Spleen (tissue), 7 donors: ENCODE results near the gene OSGIN1.

Source experiments
- CTCF ChIP-seq, 11 experiments: fragments of 200-600 bp in 7 of 11; fragments of 450-650 bp in 4 of 11; sonication (generic) in 4 of 11; IDR thresholded peaks in 8 of 11; conservative IDR thresholded peaks in 3 of 11; 1 replicate in 7 of 11; 2 replicates in 4 of 11; pipeline versions ENCODE4 v1.4.0 to v1.8.0; 2016 to 2021; ENCODE audit warnings: antibody characterized with exemption in 11 of 11, inconsistent platforms in 4 of 11, mild to moderate bottlenecking in 1 of 11
- POLR2A ChIP-seq, 3 donors: fragments of 450-650 bp; IDR thresholded peaks; one replicate each; pipeline ENCODE4 v1.5.1; 2017; ENCODE audit warnings: antibody characterized with exemption in 3 of 3, mild to moderate bottlenecking in 1 of 3
- POLR2AphosphoS5 ChIP-seq, 3 donors: sonication (generic); formaldehyde crosslinking; IDR thresholded peaks; one replicate each; pipeline ENCODE4 v1.5.1; 2017; ENCODE audit warnings: antibody characterized with exemption in 3 of 3
- donor health status: DM: no; HTN: no; CAD: no; lungs with moderate emphysema.
- donor health status: DM: no; HTN: no; CAD: no.
- donor health status: DM: no; HTN: no; CAD: no.

GRCh38 chr16:83946154-83946780 is 6.8 kb upstream of the OSGIN1 start:
- no peak for TF ChIP-seq CTCF (IDR thresholded peaks at IDR 0.05 in 8 of 11, conservative IDR thresholded peaks at IDR 0.05 in 3 of 11)
- TF ChIP-seq POLR2A (IDR thresholded peaks at IDR 0.05), result no peak
- TF ChIP-seq POLR2AphosphoS5 (IDR thresholded peaks at IDR 0.05), result no peak
